ENCODE data around the gene RAC3. TPM values are rescaled to one million over a fixed set of nuclear protein-coding genes. Genes with fewer than 3 reads are reported as not detected.
A peak's percentile ranks its signal among the peaks of the same experiment; 100 is the strongest.

RAC3 gene
- polyA plus RNA-seq, 2 of the 4 experiments (the other 2 are of a cell fraction): 9.9 to 21.0 TPM

DNA sequence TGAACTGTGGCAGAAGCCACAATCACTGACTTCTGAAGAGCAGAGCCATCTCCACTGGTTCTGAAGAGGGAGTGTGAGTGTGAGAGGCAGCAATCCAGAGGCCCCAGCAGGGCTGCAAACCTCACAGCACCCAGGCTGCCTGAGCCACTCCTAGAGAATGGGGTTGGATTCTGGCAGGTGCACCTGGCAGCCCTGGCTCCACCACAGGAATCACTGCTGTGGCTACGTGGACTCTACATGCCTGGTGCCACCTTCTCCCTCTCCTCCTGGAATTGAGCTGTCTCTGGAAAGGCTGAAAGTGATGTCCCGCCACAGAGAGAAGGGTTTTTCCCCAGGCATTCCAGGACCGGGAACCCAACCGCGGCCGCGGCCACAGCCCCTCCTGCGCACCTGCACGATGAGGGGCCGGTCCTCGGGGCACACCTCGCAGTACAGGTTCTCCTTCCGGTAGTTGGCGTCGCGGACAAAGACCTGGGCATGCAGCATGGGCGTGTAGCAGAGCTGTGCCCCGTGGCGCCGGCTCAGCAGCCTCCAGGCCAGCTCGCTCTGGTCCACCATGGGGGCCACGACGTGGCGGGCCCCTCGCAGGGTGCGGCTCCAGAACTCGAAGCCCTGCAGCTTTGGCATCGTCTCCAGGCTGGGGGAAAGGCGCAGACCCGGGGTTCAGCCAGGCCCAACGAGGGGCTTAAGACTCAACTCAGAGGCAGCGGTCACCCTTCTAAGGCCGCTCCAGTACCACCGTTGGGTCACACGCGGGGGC, 33.1 kb downstream of the RAC3 start (continued):
- no peak for TF ChIP-seq SREBF2 (IDR thresholded peaks at IDR 0.05)

DNA sequence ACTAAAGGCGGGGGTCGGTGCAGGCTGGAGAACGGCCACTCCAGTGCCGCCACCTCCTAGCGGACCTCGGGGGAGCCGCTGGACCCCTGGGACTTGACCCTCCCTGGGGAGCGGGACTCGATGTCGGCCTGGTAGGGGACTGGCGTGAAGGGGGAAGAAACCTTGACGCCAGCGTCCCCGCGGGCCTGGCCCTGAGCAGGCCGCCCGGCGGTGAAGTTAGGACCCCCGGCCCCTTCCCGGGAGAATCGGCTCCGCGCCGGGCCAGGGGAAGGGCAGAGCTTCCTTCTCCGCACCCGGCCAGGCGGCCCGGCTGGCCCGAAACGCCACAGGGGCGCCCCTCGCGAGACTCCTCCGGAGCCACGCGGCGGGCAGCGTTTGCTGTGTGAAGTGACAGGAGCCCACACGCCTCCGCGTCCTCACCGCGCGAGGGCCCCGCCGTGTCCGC, 33.7 kb downstream of the RAC3 start:
- H3K4me3 ChIP-seq: peak overlapping the region; percentile 94
- ChIA-PET POLR2A (interaction anchor here (0.6 to 3.1 kb wide), 3 partner anchors 14 to 172 kb away, joined by 3 to 11 read pairs (median 3); partner anchors contain the start of gene FASN), CTCF (interaction anchor here (0.7 to 21.7 kb wide), 8 partner anchors 11 to 105 kb away, joined by 3 to 191 read pairs (median 8); partner anchors contain the start of genes DCXR, GPS1, NOTUM and RAC3)
- under 1% methylated on average over 24 of the region's 47 CpGs for WGBS (ENCODE audit: missing lambda C conversion rate)
- no peaks in the 10 kb centered on the region for H3K9me3 ChIP-seq
- FAIRE-seq: no peak
- H3K27ac ChIP-seq: peak overlapping the region; percentile 94 to 96
- peak; percentile 10 to 33; a peak in 4 of 6 replicates for ATAC-seq
- DNase-seq (ENCODE audit: low read depth in 1 of 2, low spot score in 1 of 2): peak in 1 of 2 experiments; percentile 66
- peaks cover 19% of the 10 kb centered on the region for H3K4me1 ChIP-seq
- TF ChIP-seq, protein P1, sequence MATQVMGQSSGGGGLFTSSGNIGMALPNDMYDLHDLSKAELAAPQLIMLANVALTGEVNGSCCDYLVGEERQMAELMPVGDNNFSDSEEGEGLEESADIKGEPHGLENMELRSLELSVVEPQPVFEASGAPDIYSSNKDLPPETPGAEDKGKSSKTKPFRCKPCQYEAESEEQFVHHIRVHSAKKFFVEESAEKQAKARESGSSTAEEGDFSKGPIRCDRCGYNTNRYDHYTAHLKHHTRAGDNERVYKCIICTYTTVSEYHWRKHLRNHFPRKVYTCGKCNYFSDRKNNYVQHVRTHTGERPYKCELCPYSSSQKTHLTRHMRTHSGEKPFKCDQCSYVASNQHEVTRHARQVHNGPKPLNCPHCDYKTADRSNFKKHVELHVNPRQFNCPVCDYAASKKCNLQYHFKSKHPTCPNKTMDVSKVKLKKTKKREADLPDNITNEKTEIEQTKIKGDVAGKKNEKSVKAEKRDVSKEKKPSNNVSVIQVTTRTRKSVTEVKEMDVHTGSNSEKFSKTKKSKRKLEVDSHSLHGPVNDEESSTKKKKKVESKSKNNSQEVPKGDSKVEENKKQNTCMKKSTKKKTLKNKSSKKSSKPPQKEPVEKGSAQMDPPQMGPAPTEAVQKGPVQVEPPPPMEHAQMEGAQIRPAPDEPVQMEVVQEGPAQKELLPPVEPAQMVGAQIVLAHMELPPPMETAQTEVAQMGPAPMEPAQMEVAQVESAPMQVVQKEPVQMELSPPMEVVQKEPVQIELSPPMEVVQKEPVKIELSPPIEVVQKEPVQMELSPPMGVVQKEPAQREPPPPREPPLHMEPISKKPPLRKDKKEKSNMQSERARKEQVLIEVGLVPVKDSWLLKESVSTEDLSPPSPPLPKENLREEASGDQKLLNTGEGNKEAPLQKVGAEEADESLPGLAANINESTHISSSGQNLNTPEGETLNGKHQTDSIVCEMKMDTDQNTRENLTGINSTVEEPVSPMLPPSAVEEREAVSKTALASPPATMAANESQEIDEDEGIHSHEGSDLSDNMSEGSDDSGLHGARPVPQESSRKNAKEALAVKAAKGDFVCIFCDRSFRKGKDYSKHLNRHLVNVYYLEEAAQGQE (IDR thresholded peaks at IDR 0.05): peak; percentile 49; the same call in 1 of the 2 replicates
- TF ChIP-seq CHD2 (IDR thresholded peaks at IDR 0.05; ENCODE audit: low read length, partially characterized antibody) (peak; percentile 76), MYC (IDR thresholded peaks at IDR 0.05; ENCODE audit: borderline replicate concordance, low read length) (0 out of 2 replicates have a peak, but pooled peaks have one; percentile 12), FOXS1 (CRISPR knock-in tag; IDR thresholded peaks at IDR 0.05) (no peak)
- TF ChIP-seq, protein P2, sequence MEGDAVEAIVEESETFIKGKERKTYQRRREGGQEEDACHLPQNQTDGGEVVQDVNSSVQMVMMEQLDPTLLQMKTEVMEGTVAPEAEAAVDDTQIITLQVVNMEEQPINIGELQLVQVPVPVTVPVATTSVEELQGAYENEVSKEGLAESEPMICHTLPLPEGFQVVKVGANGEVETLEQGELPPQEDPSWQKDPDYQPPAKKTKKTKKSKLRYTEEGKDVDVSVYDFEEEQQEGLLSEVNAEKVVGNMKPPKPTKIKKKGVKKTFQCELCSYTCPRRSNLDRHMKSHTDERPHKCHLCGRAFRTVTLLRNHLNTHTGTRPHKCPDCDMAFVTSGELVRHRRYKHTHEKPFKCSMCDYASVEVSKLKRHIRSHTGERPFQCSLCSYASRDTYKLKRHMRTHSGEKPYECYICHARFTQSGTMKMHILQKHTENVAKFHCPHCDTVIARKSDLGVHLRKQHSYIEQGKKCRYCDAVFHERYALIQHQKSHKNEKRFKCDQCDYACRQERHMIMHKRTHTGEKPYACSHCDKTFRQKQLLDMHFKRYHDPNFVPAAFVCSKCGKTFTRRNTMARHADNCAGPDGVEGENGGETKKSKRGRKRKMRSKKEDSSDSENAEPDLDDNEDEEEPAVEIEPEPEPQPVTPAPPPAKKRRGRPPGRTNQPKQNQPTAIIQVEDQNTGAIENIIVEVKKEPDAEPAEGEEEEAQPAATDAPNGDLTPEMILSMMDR (IDR thresholded peaks at IDR 0.05): no peak
- peak overlapping the region; percentile 99 for H3K4me2 ChIP-seq

DNA sequence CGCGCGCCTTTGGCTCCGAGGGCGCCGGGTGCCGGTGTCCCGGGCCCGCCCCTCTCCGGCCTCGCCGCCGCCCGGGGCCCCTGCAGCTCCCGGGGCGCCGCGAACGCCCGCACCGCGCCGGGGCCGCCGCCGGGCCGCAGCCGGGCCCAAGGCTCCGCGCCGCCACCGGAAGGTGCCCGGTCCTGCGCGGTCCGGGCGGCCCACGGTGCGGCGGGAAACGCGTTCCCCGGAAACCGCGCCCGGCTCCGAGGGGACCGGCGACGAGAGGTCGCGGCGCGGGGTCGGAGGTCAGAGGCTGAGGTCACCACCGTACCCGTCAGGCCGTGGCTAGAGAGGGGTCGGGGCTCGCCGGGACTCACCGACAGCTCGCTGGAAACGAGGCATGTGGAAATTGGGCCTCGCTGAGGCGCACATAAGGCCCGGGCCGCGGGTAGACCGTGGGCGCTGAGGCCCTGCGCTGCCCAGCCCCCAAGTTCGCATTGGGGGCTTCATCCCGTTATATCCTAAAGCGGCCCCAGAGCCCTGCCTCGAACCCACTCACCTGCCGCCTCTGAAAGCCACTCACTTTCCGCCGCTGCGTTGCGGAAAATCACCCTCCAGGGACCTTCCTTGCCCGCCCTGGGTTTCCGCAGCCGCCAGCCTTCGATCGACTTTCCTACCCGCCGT, 34.3 kb downstream of the RAC3 start, which contains the start of gene DUS1L:
DUS1L (minus strand) TSS at position 167 of the 666 bp plus-strand sequence. CDS start 745 bp downstream, outside the sequence.
- WGBS (ENCODE audit: missing lambda C conversion rate): 36% methylated on average over 34 of the region's 88 CpGs
- DNase-seq (ENCODE audit: low read depth in 1 of 2, low spot score in 1 of 2): peak; percentile 68 to 72
- ATAC-seq: peak; percentile 52 to 65; a peak in 5 of 6 replicates
- Histone ChIP-seq H3K4me2 (peak within 1 kb of the TSS; percentile 99), H3K9me3 (no peaks in the 10 kb centered on the region), H3K4me1 (peaks cover 19% of the 10 kb centered on the region), H3K4me3 (peak within 1 kb of the TSS; percentile 94), H3K27ac (peak within 1 kb of the TSS; percentile 94 to 96)
- POLR2A ChIA-PET: interaction anchor here (1.3 to 3.1 kb wide), 2 partner anchors 15 to 33 kb away, joined by 3 to 11 read pairs; partner anchors contain the start of gene FASN
- FAIRE-seq: no peak
- CTCF ChIA-PET: interaction anchor here (0.9 to 21.7 kb wide), 8 partner anchors 11 to 106 kb away, joined by 3 to 191 read pairs (median 8); partner anchors contain the start of genes DCXR, GPS1, NOTUM and RAC3
- TF ChIP-seq, protein P2 (IDR thresholded peaks at IDR 0.05): no peak
- TF ChIP-seq, protein P3, sequence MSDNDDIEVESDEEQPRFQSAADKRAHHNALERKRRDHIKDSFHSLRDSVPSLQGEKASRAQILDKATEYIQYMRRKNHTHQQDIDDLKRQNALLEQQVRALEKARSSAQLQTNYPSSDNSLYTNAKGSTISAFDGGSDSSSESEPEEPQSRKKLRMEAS (IDR thresholded peaks at IDR 0.05): peak; percentile 91
- TF ChIP-seq ZNF302 (CRISPR knock-in tag; IDR thresholded peaks at IDR 0.05) (no peak), HOXB13 (CRISPR knock-in tag; IDR thresholded peaks at IDR 0.05; ENCODE audit: low read depth) (0 out of 2 replicates have a peak, but pooled peaks have one; percentile 46), FOXS1 (CRISPR knock-in tag; IDR thresholded peaks at IDR 0.05) (no peak), EHMT2 (IDR thresholded peaks at IDR 0.05; ENCODE audit: low read depth) (no peak), HOXB5 (CRISPR knock-in tag; IDR thresholded peaks at IDR 0.05) (peak; percentile 68; the same call in 1 of the 2 replicates), MAZ (IDR thresholded peaks at IDR 0.05; ENCODE audit: borderline replicate concordance, low read depth, low read length) (0 out of 2 replicates have a peak, but pooled peaks have one; percentile 73), CEBPB (IDR thresholded peaks at IDR 0.05) (no peak), HOXA7 (CRISPR knock-in tag; IDR thresholded peaks at IDR 0.05) (no peak), MYC (IDR thresholded peaks at IDR 0.05; ENCODE audit: borderline replicate concordance, low read length) (0 out of 2 replicates have a peak, but pooled peaks have one; percentile 24), MAFK (IDR thresholded peaks at IDR 0.05; ENCODE audit: partially characterized antibody) (no peak), CHD2 (IDR thresholded peaks at IDR 0.05; ENCODE audit: low read length, partially characterized antibody) (no peak), NFE2L2 (conservative IDR thresholded peaks at IDR 0.05; ENCODE audit: low read length) (no peak)
- TF ChIP-seq, protein P4, sequence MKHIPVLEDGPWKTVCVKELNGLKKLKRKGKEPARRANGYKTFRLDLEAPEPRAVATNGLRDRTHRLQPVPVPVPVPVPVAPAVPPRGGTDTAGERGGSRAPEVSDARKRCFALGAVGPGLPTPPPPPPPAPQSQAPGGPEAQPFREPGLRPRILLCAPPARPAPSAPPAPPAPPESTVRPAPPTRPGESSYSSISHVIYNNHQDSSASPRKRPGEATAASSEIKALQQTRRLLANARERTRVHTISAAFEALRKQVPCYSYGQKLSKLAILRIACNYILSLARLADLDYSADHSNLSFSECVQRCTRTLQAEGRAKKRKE (CRISPR knock-in tag; IDR thresholded peaks at IDR 0.05; ENCODE audit: low read depth): no peak
- TF ChIP-seq, protein P5, sequence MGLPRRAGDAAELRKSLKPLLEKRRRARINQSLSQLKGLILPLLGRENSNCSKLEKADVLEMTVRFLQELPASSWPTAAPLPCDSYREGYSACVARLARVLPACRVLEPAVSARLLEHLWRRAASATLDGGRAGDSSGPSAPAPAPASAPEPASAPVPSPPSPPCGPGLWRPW (IDR thresholded peaks at IDR 0.05): no peak

Data from A549 (cell line).